Effector memory CD4-positive, alpha-beta T cell (primary cell): ENCODE data around the gene RASA3.

Experiments used
- DNase-seq, 3 donors: peaks; one replicate each; pipeline ENCODE4 v3.0.0-alpha.2; 2020
- H3K27ac ChIP-seq: 2 replicates; pipeline ENCODE4 v1.7.0; 2013; ENCODE audit warnings: mild to moderate bottlenecking, low read length, moderate library complexity; ENCODE audit not compliant: insufficient read depth, poor library complexity, severe bottlenecking
- H3K27me3 ChIP-seq: replicated peaks from 2 replicates; pipeline ENCODE4 v1.7.0; 2013; ENCODE audit warnings: mild to moderate bottlenecking, low read length; ENCODE audit not compliant: insufficient read depth, control insufficient read depth, poor library complexity, severe bottlenecking
- H3K36me3 ChIP-seq: 2 replicates; pipeline ENCODE4 v1.7.0; 2013; ENCODE audit warnings: mild to moderate bottlenecking, low read length, moderate library complexity; ENCODE audit not compliant: control insufficient read depth, insufficient read depth
- H3K4me1 ChIP-seq: 2 replicates; pipeline ENCODE4 v1.7.0; 2013; ENCODE audit warnings: low read length, mild to moderate bottlenecking; ENCODE audit not compliant: control insufficient read depth, insufficient read depth, poor library complexity, severe bottlenecking
- H3K4me3 ChIP-seq: 2 replicates; pipeline ENCODE4 v1.7.0; 2013; ENCODE audit warnings: low read length, low read depth, mild to moderate bottlenecking; ENCODE audit not compliant: insufficient read depth, poor library complexity, severe bottlenecking
- H3K9me3 ChIP-seq: 2 replicates; pipeline ENCODE4 v1.7.0; 2013; ENCODE audit warnings: mild to moderate bottlenecking, low read length, moderate library complexity; ENCODE audit not compliant: control insufficient read depth

RASA3 gene

DNA sequence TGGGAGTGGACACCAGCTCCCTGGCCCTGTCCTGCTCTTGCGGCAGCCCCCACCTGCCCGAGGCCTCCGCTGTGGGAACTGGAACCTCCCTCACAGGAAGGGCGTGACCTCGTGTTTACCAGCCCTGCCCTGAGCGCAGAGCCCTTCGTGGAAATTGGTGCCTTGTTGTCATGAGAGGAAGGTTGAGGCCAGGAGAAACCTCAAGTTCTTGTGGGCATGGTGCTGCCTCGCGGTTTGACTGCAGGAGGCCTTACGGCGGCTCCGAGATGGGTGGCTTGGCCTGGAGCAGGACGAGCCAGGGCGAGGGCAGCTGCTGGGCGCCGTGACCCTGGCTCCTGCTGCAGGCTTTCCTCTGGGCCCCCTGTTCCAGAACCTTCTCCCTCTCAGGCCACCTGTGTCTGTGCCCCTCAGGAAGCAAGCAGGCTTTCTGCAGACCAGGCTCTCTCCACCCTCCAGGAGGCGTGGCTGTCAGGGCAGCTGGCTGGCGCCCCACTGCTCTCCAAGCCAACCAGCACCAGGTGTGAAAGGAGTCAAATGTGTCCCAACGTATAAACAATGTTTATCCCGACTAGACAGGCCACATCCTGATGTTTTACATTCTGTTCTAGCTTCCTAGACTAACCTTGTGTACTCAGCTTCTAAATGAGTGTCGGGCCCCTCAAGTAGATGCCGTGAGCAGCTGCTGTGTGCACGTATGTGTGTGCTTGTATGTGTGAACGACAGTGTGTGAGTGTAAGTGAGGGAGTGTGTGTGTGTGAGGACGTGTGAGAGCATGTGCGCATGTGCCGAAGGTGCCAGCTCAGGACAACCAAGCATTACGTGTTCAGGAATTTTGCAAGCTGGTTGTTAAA is 10.4 kb upstream of the RASA3 start:
- no peaks in the 10 kb centered on the region for H3K9me3 ChIP-seq
- peaks cover 77% of the 10 kb centered on the region for H3K4me1 ChIP-seq
- peak; percentile 66 to 74 (median 70) for DNase-seq
- H3K27me3 ChIP-seq, result no peaks in the 10 kb centered on the region
- H3K4me3 ChIP-seq, result peak overlapping the region; percentile 11
- no peaks in the 10 kb centered on the region for H3K36me3 ChIP-seq
- peak overlapping the region; percentile 78 for H3K27ac ChIP-seq

DNA sequence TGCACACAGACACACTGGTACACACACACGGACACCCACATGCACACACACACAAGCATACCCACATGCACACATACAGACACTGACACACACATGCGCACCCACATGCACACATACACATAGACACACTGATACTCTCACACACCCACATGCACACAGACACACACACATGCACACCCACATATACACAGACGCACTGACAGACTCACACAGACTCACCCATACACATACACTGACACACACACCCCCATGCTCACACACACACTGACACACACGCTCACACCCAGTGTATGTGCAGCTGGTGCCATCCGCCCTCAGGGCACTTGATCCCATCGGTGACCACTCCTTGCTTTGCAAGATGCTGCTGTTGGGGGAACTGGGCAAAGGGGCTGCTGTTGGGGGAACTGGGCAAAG is 9.7 kb upstream of the RASA3 start:
- no peaks in the 10 kb centered on the region for H3K36me3 ChIP-seq
- no peaks in the 10 kb centered on the region for H3K27me3 ChIP-seq
- H3K4me3 ChIP-seq, result peak overlapping the region; percentile 11
- H3K27ac ChIP-seq, result peak overlapping the region; percentile 78
- H3K9me3 ChIP-seq, result no peaks in the 10 kb centered on the region
- peaks cover 72% of the 10 kb centered on the region for H3K4me1 ChIP-seq
- DNase-seq, result no peak

GRCh38 chr13:114141261-114141996 is 9.0 kb upstream of the RASA3 start:
- Histone ChIP-seq H3K27ac (peak overlapping the region; percentile 76), H3K27me3 (no peaks in the 10 kb centered on the region), H3K36me3 (no peaks in the 10 kb centered on the region), H3K9me3 (no peaks in the 10 kb centered on the region), H3K4me3 (peak overlapping the region; percentile 10), H3K4me1 (peaks cover 65% of the 10 kb centered on the region)
- no peak for DNase-seq

DNA sequence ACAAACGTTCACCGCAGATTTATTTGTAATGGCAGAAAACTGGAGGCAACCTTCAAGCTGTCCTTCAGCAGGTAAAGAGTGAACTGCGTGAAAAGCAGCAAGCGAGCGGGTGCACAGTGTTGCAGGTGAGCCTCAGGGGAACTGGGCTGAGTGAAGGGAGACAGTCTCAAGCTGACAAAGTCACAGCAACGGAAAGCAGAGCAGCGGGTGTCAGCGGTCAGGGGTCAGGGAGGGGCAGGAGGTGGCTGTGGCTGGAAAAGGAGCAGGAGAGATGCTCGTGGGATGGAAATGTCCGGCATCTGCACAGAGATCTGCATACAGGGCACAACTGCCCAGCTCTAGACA is 8.5 kb upstream of the RASA3 start:
- Histone ChIP-seq H3K4me3 (peak overlapping the region; percentile 27), H3K27me3 (no peaks in the 10 kb centered on the region), H3K9me3 (no peaks in the 10 kb centered on the region), H3K4me1 (peaks cover 60% of the 10 kb centered on the region), H3K36me3 (no peaks in the 10 kb centered on the region), H3K27ac (peak overlapping the region; percentile 76)
- DNase-seq, result no peak

DNA sequence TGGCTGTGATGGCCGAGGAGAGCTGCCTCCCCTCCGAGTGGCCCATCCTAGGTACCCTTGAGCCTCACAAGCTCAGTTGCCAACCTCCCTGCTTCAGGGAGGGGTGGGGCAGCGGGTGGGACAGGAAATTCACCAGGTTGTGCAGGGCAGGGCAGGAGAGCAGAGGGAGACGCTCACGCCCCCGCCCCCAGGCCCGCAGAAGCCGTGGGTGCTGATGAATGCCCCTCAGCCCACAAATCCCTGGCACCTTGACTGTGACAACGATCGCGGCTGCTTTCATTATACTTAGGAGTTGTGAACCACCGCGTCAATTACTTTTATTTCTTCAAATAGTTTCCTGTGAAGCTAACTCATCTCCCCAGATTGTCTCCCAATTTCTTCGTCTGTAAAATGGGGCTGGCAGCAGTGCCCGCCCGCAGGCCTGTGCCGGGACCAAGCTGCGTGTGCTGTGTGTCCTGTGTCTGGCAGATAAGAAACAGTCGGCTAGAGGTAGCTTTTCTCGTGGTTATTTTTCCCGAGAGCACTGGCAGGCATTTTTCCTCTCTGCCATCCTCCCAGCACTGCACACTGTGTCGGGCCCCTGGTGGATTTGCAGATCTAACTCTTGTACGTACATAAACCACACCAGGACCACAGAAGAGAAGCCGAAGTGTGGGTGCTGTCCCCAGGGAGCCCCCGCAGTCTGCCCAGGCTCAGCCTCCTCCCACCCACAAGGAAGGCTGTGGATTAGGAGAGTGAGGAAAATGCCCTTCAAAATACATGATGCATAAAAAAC is 7.9 kb upstream of the RASA3 start:
- peak in 1 of 3 donors; percentile 38 for DNase-seq
- Histone ChIP-seq H3K27me3 (no peaks in the 10 kb centered on the region), H3K36me3 (no peaks in the 10 kb centered on the region), H3K9me3 (no peaks in the 10 kb centered on the region), H3K27ac (peak overlapping the region; percentile 76), H3K4me3 (peak overlapping the region; percentile 27), H3K4me1 (peaks cover 54% of the 10 kb centered on the region)

GRCh38 chr13:114136576-114136975 is 4.2 kb upstream of the RASA3 start:
- Histone ChIP-seq H3K27me3 (no peaks in the 10 kb centered on the region), H3K9me3 (no peaks in the 10 kb centered on the region), H3K27ac (no peak overlapping the region), H3K36me3 (no peaks in the 10 kb centered on the region), H3K4me1 (peaks cover 27% of the 10 kb centered on the region), H3K4me3 (no peak overlapping the region)
- DNase-seq, result no peak

DNA sequence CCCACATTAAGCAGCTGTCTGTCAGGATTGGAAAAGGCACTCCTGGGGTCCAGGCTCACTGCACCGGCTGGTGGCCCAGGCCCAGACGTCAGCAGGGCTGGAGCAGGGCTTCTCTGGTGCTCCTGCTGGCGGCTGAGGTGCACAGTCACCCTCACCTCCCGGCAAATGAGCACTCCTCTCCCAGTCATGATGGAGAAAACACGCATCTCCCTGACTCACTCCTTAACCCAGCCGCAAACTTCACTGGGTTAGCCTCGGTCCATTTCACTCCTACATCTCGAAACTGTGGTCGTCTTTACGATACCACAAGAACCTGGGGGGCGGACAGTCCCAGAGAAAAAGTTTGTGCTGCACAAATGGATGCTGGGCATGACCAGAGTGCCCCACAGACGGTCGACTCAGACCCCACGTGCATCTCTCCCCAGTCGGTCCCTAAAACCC is 3.3 kb upstream of the RASA3 start:
- Histone ChIP-seq H3K4me1 (peaks cover 20% of the 10 kb centered on the region), H3K27ac (no peak overlapping the region), H3K4me3 (no peak overlapping the region), H3K36me3 (peaks cover 5% of the 10 kb centered on the region), H3K27me3 (no peaks in the 10 kb centered on the region), H3K9me3 (no peaks in the 10 kb centered on the region)
- no peak for DNase-seq

DNA sequence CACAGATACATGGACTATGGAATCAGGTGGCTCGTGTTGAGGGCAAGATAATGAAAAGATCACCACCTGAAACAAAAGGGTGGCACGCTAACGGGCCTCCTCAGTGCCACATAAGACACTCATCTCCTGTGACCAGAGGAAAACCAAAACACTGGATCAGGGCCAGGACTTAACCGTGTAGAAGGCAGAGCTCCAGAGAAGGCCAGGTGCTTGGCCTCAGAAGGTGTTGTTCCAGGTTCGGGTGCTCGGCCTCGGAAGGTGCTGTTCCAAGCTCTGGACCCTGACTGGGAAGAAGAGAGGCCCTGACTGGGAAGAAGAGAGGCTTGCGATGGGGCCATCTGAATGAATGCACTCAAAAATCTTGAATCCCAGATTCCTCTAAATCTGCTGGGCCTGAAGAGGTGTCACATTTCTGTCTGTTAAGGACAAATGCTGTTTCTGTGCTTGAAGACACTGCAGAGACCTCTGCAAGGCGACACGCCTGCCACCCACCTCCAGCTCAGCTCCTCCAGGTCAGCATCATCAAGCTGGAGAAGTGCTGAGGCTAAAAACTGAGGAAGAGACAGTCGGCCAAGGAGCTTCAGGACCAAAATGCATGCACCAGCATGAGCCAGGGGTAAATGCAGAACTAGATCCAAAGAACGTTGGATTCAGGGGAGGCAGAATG is 2.7 kb upstream of the RASA3 start:
- no peaks in the 10 kb centered on the region for H3K9me3 ChIP-seq

DNA sequence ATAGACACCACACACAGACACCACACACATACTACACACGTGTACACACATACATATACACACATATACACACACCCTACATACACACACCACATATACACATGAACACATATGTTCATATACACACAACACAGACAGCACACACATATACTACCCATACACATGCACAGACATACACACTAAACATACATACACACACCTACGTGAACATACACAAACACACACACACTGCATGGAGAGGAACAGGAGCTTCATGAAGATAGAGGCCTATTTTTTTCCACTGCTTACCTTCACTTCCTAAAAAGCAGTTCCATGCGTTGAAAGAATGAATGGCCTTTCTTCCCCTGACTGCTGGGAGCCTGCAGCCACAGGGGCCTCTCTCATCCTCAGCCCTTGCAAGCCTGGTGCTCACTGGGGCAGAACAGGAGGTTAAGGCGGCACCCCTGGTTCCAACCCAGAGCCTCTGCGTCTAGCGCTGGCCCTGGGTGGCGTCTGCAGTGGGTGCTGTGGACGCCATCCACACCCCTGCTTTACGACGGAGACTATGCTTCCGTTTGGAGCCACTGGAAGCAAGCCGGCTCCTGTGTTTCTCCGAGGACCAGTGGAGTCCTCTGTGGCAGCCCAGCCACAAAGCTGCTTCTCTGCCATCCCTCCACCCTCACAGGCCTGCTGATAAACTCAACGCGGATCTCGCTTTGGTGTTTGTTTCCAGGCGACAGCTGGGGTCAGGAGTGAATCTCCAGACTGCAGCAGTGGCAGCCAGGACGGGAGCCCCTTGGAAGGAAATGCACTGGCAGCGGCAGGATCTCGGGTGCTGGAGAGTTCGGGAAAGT is 1.9 kb upstream of the RASA3 start:
- Histone ChIP-seq H3K9me3 (no peaks in the 10 kb centered on the region), H3K27me3 (no peaks in the 10 kb centered on the region), H3K27ac (peak overlapping the region; percentile 44), H3K4me3 (no peak overlapping the region), H3K4me1 (peaks cover 25% of the 10 kb centered on the region), H3K36me3 (peaks cover 5% of the 10 kb centered on the region)
- DNase-seq, result peak in 1 of 3 donors; percentile 20

More for the DNA sequence above, 2.7 kb upstream of the RASA3 start:
- no peak for DNase-seq
- peak overlapping the region; percentile 44 for H3K27ac ChIP-seq
- H3K4me1 ChIP-seq, result peaks cover 20% of the 10 kb centered on the region
- H3K4me3 ChIP-seq, result no peak overlapping the region
- no peaks in the 10 kb centered on the region for H3K27me3 ChIP-seq
- H3K36me3 ChIP-seq, result peaks cover 5% of the 10 kb centered on the region
